HL-60/S4 treated with phorbol 12-myristate 13-acetate at 8.2 ng/mL for 4 days and 3 days (cell line): ENCODE results near the gene RASEF.
"Not testable (repeated sequence)": the region's sequence is repeated elsewhere in the genome, so short reads cannot be mapped to it uniquely, and the experiment has no call there.

ENCODE experiments used
- in situ Hi-C: fragments of 300-500 bp; cut with MboI; formaldehyde crosslinking; loops from 2 replicates; pipeline ENCODE4 v1.15.0; 2022; ENCODE audit warnings: low sequenced_read_pairs

RASEF gene

DNA sequence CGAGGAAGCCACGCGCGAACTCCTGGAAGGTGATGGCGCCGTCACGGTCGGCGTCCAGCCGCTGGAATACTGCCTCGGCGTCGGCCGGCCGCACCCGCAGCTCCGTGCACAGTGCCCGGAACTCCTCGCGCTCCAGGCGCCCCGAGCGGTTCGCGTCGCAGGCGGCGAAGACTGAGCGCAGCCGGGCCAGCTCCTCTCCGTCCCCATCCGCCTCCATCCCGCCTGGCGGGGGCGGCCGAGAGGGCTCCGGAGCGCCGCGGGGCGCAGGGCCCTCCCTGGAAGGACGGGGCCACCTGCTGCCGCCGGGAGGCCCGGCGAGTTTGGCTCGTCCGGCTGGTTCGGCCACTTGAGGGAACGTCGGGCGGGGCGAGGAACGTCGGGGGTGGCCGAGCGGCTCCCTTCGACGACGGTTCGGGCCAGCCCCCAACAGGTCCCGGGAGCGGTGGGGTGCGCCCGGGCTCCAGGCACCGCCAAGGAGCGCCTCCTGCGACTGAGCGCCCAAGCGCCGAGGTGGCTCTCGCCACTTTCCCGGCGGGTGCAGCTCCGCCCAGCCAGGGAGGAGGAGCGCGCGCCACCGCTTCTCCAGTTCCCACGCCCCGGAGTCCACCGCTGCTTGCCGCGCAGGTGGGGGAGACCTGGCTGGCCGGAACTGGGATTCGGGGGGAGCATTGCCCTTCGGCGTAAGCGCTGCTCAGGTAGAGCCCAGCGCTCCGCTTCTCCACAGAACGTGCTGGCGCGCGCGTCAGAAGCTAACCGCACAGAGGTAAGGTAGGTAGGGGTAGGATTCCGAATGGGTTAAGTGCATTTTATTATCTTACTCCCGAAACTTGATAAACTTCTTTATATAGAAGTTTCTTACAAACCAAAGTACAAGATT is at the start of gene RASEF:
TSS of gene RASEF (minus strand) at position 492 of the 877 bp plus-strand sequence. CDS start at position 217, 275 bp downstream.
- in situ Hi-C loops, result no loop called here

DNA sequence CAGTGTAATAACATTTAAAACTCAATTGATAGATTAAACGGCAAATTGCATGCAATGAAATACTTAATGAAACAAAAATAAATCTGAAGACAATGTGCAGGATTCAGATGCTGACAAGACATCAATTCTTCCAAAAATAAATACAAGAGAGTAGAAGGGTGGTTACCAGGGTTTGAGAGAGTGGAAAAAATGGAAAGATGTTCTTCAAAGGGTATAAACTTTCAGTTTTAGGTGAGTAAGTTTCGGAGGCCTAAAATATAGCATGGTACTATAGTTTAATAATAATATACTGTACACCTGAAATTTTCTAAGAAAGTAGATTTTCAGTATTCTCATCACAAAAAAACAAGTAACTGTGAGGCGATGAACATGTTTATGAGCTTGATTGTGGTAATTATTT is 48.2 kb upstream of the RASEF start:
- in situ Hi-C loops, result no loop called here

GRCh38 chr9:83109296-83109695 is 46.4 kb upstream of the RASEF start:
- in situ Hi-C loops, result no loop called here

DNA sequence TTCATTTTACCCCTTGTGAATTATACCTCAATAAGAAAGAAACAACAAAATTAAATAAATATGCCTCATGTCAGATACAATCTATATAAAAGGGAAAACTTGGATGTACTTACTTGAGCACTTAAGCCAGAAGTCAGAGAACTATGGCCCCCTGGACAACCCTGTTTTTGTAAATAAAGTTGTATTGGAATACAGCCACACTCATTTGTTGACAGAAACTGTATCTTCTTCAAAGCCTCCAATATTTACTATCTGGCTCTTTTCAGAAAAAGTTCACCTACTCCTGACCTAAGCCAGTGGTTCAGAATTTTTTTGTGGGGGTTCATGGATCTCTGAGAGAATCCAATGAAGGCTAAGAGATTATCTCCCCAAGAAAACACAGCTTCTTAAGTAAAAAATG is 45.3 kb upstream of the RASEF start:
- in situ Hi-C loops, result no loop called here

DNA sequence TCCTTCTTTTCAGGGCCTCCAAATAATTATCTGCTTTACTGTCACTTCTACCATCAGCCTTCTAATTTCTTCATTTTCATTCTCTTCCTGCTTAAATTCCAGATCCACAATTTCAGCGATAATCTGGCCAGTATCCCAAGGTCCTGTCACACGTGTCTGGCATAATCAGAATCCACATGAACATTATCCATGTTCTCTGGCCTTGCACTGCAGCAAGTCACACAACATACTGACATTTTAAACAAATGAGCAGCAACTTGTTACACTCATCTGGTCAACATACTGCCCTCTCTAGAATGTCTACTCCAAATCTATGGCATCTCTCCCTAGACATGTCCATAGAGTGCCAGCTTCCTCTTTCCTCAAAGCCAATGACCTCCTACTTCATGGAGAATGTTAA is 43.8 kb upstream of the RASEF start:
- in situ Hi-C loops, result no loop called here

DNA sequence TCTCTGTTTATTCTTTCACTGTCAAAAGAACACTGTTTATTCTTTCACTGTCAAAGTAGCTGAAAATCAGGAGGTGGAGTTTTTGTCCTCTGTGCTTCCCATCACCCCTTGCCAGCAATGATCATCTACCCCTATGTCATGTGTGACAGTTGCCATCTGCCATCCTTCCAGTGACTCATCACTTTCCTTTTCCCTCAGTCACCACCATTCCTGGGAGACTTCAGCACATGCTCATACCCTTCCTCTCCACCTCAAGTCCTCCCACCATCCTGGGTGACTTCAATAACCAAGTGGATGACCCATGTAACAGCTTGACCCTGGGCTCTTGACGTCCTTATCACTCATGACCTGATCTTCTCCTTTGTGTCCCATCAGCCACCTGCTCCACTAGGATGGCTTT is 43.3 kb upstream of the RASEF start:
- in situ Hi-C loops, result no loop called here

- in situ Hi-C loops, result no loop called here
Measured at GRCh38 chr9:83097633-83098032, 34.7 kb upstream of the RASEF start.

DNA sequence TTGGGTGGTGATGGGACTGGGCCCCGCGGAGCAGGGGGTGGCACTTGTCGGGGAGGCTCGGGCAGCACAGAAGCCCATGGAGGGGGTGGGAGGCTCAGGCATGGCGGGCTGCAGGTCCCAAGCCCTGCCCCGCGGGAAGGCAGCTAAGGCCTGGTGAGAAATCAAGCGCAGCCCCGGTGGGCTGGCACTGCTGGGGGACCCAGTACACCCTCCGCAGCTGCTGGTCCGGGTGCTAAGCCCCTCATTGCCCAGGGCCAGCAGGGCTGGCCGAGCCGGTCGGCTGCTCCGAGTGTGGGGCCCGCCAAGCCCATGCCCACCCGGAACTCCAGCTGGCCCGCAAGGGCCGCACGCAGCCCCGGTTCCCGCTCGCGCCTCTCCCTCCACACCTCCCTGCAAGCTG is 30.4 kb upstream of the RASEF start:
- in situ Hi-C loops, result not testable (repeated sequence)

DNA sequence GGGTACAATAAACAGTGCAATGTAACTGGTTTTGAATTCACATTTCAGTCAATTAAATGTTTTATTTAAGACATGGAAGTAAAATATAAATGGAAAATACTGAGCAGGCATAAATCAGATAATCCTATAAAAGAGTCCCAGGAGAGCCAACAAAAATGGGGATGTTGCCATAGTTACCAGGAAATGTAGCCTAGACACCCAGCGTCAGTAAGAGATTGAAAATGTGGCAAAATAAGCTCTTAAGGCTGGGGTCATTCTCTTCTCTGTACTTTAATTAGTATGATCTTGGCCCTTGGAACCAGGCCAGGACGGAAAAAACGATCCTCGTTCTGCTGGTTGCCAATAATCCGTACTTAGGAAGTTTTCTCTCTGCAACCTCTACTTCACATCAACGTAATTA is 18.9 kb upstream of the RASEF start:
- in situ Hi-C loops, result no loop called here

- in situ Hi-C loops, result no loop called here
Measured at GRCh38 chr9:83081010-83081409, 18.1 kb upstream of the RASEF start.

DNA sequence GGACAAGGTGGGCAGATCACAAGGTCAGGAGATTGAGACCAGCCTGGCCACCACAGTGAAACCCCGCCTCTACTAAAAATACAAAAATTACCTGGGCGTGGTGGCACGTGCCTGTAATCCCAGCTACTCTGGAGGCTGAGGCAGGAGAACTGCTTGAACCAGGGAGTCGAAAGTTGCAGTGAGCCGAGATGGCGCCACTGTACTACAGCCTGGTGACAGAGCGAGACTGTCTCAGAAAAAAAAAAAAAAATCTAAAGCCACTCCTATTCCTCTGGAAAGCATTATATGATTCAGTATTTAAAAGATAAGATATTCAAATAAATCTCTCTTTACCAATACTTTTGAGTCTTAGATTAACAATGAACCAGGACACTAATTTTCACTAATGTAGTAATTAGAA is 13.0 kb upstream of the RASEF start:
- in situ Hi-C loops, result not testable (repeated sequence)

DNA sequence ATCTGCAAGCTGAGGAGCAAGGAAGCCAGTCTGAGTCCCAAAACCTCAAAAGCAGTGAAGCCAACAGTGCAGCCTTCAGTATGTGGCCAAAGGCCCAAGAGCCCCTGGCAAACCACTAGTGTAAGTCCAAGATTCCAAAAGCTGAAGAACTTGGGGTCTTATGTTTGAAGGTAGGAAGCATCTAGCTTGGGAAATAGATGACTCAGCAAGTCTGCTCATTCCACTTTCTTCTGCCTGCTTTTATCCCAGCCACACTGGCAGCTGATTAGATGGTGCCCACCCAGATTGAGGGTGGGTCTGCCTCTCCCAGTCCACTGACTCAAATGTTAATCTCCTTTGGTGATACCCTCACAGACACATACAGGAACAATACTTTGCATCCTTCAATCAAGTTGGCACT is 9.6 kb upstream of the RASEF start:
- in situ Hi-C loops, result not testable (repeated sequence)

GRCh38 chr9:83071626-83072025 is 8.7 kb upstream of the RASEF start:
- in situ Hi-C loops, result no loop called here

- in situ Hi-C loops, result no loop called here
Measured at GRCh38 chr9:83070261-83070660, 7.3 kb upstream of the RASEF start.

GRCh38 chr9:83069651-83070050 is 6.7 kb upstream of the RASEF start:
- in situ Hi-C loops, result no loop called here

- in situ Hi-C loops, result no loop called here
Measured at GRCh38 chr9:83068414-83068813, 5.5 kb upstream of the RASEF start.

GRCh38 chr9:83067579-83067978 is 4.6 kb upstream of the RASEF start:
- in situ Hi-C loops, result no loop called here

DNA sequence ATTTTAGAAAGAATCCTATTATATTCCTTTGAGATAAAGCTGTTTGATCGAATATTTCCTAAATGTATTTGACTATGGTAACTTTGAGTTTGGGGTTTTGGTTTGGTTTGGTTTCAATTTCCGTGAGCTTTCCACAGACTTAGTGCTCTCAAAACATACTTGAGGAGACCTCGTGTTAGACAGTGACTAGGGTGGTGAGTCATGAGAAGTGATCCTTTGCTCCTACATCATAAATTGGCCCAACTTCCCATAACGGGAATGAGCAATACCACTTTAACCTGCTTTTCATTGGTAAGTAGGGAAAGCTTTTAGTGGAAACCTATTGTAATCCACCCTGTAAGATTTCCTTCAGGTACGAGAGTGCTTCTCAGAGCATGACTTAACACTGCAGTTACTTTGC is 3.8 kb upstream of the RASEF start:
- in situ Hi-C loops, result no loop called here

GRCh38 chr9:83065233-83065632 is 2.3 kb upstream of the RASEF start:
- in situ Hi-C loops, result no loop called here

DNA sequence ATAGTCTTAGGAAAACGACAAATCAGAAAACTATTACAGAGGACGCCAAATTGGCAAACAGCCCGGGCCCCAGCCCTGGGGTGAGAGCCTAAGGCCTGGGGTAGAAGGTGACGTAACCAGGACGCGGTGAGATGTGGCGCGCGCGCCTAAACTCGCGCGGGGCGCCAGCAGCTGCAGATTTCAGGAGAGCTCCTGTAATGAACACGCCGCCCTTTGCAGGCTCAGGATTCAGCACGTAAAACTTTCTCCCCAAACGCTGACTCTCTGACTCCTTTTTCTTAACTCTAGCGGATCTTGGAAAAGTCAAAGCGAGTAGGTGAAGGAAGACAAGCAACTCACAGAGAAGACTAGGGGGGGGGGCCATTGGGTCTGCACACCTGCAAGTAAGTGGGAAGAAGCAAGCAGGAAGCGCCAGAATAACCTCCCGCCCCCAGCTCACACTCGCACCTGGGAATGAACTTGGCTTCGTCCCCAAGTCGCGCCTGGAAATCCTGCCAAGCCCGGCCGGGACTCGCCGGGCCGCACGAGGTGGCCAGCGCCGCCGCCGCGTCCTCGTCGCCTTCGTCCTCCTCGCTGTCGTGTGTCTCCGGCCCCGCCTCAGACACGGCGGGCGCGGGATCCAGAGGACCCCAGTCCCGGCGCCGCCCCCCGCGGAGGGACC is 822 bp downstream of the RASEF start:
- in situ Hi-C loops, result no loop called here

GRCh38 chr9:83061036-83061435 is 1.9 kb downstream of the RASEF start:
- in situ Hi-C loops, result no loop called here

DNA sequence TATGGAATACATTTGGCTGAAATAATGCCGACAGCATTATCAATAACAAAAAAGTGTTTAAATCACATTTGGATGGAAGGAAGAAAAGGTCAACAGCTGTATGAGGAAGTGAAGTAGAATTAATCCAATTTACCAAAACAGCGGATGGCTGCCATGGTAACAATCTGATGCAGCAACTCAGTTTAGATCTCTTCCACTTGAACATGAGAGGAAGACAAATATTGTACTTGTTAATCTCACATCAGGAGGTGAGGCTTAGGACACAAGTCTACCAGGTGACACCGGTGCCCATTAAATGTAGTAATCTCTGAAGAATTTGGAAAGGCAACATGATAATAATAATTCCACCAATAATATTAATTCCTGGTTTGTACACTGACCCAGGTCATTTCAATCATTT is 2.4 kb downstream of the RASEF start:
- in situ Hi-C loops, result no loop called here
